ENCODE data around the gene CST9L. TPM values are rescaled to one million over a fixed set of nuclear protein-coding genes. Genes with fewer than 3 reads are reported as not detected.

Gene CST9L
- total RNA-seq, 4 donors from 2014 or later = not detected

GRCh38 chr20:23603321-23603720 lies 35.0 kb upstream of the CST9L start:
- Histone ChIP-seq H3K4me3 (no peak overlapping the region), H3K4me1 (peaks cover 4% of the 10 kb centered on the region), H3K27me3 (no peaks in the 10 kb centered on the region), H3K36me3 (no peaks in the 10 kb centered on the region), H3K9me3 (no peaks in the 10 kb centered on the region), H3K27ac (no peak overlapping the region)
- WGBS = 78% methylated on average over 4 of the region's 4 CpGs
- TF ChIP-seq POLR2A (IDR thresholded peaks at IDR 0.05) = no peak
- no peak for TF ChIP-seq POLR2AphosphoS5 (IDR thresholded peaks at IDR 0.05)
- TF ChIP-seq CTCF (IDR thresholded peaks at IDR 0.05) = no peak
- TF ChIP-seq EP300 (IDR thresholded peaks at IDR 0.05) = no peak
- no peak for DNase-seq (ENCODE audit: low spot score in 2 of 2)

GRCh38 chr20:23602699-23603098 lies 34.4 kb upstream of the CST9L start:
- no peak for TF ChIP-seq EP300 (IDR thresholded peaks at IDR 0.05)
- TF ChIP-seq POLR2A (IDR thresholded peaks at IDR 0.05) = no peak
- no peak for TF ChIP-seq CTCF (IDR thresholded peaks at IDR 0.05)
- TF ChIP-seq POLR2AphosphoS5 (IDR thresholded peaks at IDR 0.05) = no peak
- Histone ChIP-seq H3K27me3 (no peaks in the 10 kb centered on the region), H3K27ac (no peak overlapping the region), H3K36me3 (no peaks in the 10 kb centered on the region), H3K4me1 (peaks cover 4% of the 10 kb centered on the region), H3K4me3 (no peak overlapping the region), H3K9me3 (no peaks in the 10 kb centered on the region)
- 64% methylated on average over 6 of the region's 6 CpGs for WGBS
- no peak for DNase-seq (ENCODE audit: low spot score in 2 of 2)

- 74% methylated on average over 2 of the region's 2 CpGs for WGBS
- Histone ChIP-seq H3K27me3 (no peaks in the 10 kb centered on the region), H3K4me1 (peaks cover 4% of the 10 kb centered on the region), H3K36me3 (no peaks in the 10 kb centered on the region), H3K4me3 (no peak overlapping the region), H3K9me3 (no peaks in the 10 kb centered on the region), H3K27ac (no peak overlapping the region)
- DNase-seq (ENCODE audit: low spot score in 2 of 2) = no peak
- TF ChIP-seq EP300 (IDR thresholded peaks at IDR 0.05) (no peak), POLR2AphosphoS5 (IDR thresholded peaks at IDR 0.05) (no peak), CTCF (IDR thresholded peaks at IDR 0.05) (no peak), POLR2A (IDR thresholded peaks at IDR 0.05) (no peak)
These were observed 34.0 kb upstream of the CST9L start for GRCh38 chr20:23602241-23602640.

GRCh38 chr20:23601715-23602114 lies 33.4 kb upstream of the CST9L start:
- Histone ChIP-seq H3K4me1 (peaks cover 4% of the 10 kb centered on the region), H3K27ac (no peak overlapping the region), H3K36me3 (no peaks in the 10 kb centered on the region), H3K4me3 (no peak overlapping the region), H3K27me3 (no peaks in the 10 kb centered on the region), H3K9me3 (no peaks in the 10 kb centered on the region)
- DNase-seq (ENCODE audit: low spot score in 2 of 2) = no peak
- no peak for TF ChIP-seq POLR2A (IDR thresholded peaks at IDR 0.05)
- TF ChIP-seq EP300 (IDR thresholded peaks at IDR 0.05) = no peak
- TF ChIP-seq CTCF (IDR thresholded peaks at IDR 0.05) = no peak
- no peak for TF ChIP-seq POLR2AphosphoS5 (IDR thresholded peaks at IDR 0.05)
- 76% methylated on average over 3 of the region's 4 CpGs for WGBS

- H3K4me1 ChIP-seq = no peaks in the 10 kb centered on the region
- no peaks in the 10 kb centered on the region for H3K9me3 ChIP-seq
- no peak overlapping the region for H3K4me3 ChIP-seq
- DNase-seq (ENCODE audit: low spot score in 2 of 2) = no peak
- TF ChIP-seq CTCF (IDR thresholded peaks at IDR 0.05) (no peak), EP300 (IDR thresholded peaks at IDR 0.05) (no peak), POLR2AphosphoS5 (IDR thresholded peaks at IDR 0.05) (no peak), POLR2A (IDR thresholded peaks at IDR 0.05) (no peak)
- no peak overlapping the region for H3K27ac ChIP-seq
- H3K36me3 ChIP-seq = no peaks in the 10 kb centered on the region
- H3K27me3 ChIP-seq = no peaks in the 10 kb centered on the region
These were observed 30.2 kb upstream of the CST9L start for GRCh38 chr20:23598481-23598880.
